Measurements from ENCODE around the gene UBE2I. TPM values are rescaled to one million over a fixed set of nuclear protein-coding genes. Genes with fewer than 3 reads are reported as not detected.

UBE2I gene
- total and polyA plus RNA-seq, 4 donors: 19.4 to 23.9 (median 22.5) TPM

DNA sequence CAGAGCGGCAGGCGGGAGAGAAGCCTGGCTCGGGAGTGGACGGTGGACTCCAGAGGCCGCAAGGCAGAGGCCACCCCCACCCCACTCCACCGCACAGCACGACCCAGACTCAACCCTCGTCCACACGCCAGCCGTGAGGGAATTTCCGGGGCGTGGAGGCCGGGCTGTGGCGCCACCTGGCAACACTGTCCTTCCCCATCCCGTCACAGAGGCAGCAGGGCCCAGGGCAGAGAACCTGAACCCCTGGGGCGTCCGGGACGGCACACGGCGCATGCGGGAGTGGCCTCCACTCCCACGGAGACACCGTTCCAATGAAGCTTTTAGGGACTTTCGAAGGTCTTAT lies 65.8 kb downstream of the UBE2I start:
- Histone ChIP-seq H3K4me3 (ENCODE audit: low read depth in 1 of 3, low read length in 3 of 3) (no peak overlapping the region), H3K36me3 (ENCODE audit: control insufficient read depth in 4 of 4, insufficient read depth in 3 of 4, low read depth in 1 of 4, low read length in 3 of 4) (peaks cover 0 to 20% (median 2%) of the 10 kb centered on the region in 4 donors), H3K27ac (ENCODE audit: low read depth in 1 of 2, low read length in 2 of 2) (no peak overlapping the region), H3K9ac (ENCODE audit: low read depth in 1 of 2, low read length in 2 of 2) (no peak overlapping the region), H3K4me1 (ENCODE audit: control insufficient read depth in 4 of 4, insufficient read depth in 4 of 4, low read length in 3 of 4) (peaks cover 6 to 19% (median 14%) of the 10 kb centered on the region in 4 donors), H3K9me3 (ENCODE audit: control insufficient read depth in 4 of 4, low read length in 3 of 4) (no peaks in the 10 kb centered on the region), H3K27me3 (ENCODE audit: control insufficient read depth in 4 of 4, insufficient read depth in 4 of 4, low read length in 3 of 4) (no peaks in the 10 kb centered on the region)
- no peak for DNase-seq (ENCODE audit: low spot score)
- no peak for TF ChIP-seq REST (IDR thresholded peaks at IDR 0.05)
- TF ChIP-seq SP1 (IDR thresholded peaks at IDR 0.05): no peak
- TF ChIP-seq GABPA (IDR thresholded peaks at IDR 0.05 in 1 of 2, conservative IDR thresholded peaks at IDR 0.05 in 1 of 2): no peak
- no peak for TF ChIP-seq NR2F2 (IDR thresholded peaks at IDR 0.05)
- TF ChIP-seq, protein P1, sequence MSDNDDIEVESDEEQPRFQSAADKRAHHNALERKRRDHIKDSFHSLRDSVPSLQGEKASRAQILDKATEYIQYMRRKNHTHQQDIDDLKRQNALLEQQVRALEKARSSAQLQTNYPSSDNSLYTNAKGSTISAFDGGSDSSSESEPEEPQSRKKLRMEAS (IDR thresholded peaks at IDR 0.05): no peak
- 95% methylated on average over 24 of the region's 24 CpGs for WGBS

DNA sequence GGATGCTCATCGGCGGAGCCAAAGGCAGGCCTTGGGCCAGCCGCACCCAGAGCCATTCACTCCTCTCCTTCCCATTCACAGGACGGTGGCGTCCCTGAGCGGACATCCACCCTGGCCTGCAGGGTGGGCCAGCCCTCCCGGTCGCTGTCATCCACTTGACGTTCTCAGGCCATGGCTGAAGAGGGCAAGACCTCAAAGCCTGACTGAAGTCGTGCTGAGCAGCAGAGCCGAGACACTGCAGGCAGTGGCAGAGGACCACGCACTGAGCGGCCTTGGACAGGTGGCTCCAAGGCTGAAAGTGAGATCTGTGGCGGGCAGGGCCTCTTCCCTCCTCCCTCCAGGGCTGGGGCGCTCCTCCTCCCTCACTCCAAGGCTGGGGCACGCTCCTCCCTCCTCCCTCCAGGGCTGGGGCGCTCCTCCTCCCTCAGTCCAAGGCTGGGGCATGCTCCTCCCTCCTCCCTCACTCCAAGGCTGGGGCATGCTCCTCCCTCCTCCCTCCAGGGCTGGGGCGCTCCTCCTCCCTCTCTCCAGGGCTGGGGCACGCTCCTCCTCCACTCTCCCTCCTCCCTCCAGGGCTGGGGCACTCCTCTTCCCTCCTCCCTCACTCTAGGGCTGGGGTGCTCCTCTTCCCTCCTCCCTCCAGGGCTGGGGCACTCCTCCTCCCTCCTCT lies 66.4 kb downstream of the UBE2I start:
- Histone ChIP-seq H3K27ac (ENCODE audit: low read depth in 1 of 2, low read length in 2 of 2) (no peak overlapping the region), H3K9ac (ENCODE audit: low read depth in 1 of 2, low read length in 2 of 2) (no peak overlapping the region), H3K4me1 (ENCODE audit: control insufficient read depth in 4 of 4, insufficient read depth in 4 of 4, low read length in 3 of 4) (peaks cover 6 to 19% (median 14%) of the 10 kb centered on the region in 4 donors), H3K36me3 (ENCODE audit: control insufficient read depth in 4 of 4, insufficient read depth in 3 of 4, low read depth in 1 of 4, low read length in 3 of 4) (peaks cover 0 to 20% (median 2%) of the 10 kb centered on the region in 4 donors), H3K9me3 (ENCODE audit: control insufficient read depth in 4 of 4, low read length in 3 of 4) (no peaks in the 10 kb centered on the region), H3K4me3 (ENCODE audit: low read depth in 1 of 3, low read length in 3 of 3) (no peak overlapping the region), H3K27me3 (ENCODE audit: control insufficient read depth in 4 of 4, insufficient read depth in 4 of 4, low read length in 3 of 4) (no peaks in the 10 kb centered on the region)
- TF ChIP-seq CTCF (IDR thresholded peaks at IDR 0.05; ENCODE audit: low read depth, low read length, missing input control) (no peak), JUND (IDR thresholded peaks at IDR 0.05) (no peak)
- TF ChIP-seq, protein P1 (IDR thresholded peaks at IDR 0.05): no peak
- WGBS: 95% methylated on average over 19 of the region's 19 CpGs
- DNase-seq (ENCODE audit: low spot score): no peak

Other genes starting within 250 kb of the UBE2I start
- gene SSTR5, start 236.9 kb upstream of the UBE2I start, total RNA-seq: not detected
- gene SSTR5, start 236.9 kb upstream of the UBE2I start, polyA plus RNA-seq: not detected
- gene C1QTNF8, start 213.4 kb upstream of the UBE2I start, total RNA-seq: not detected
- not detected for gene C1QTNF8, start 213.4 kb upstream of the UBE2I start, polyA plus RNA-seq
- gene CACNA1H, start 156.5 kb upstream of the UBE2I start, total RNA-seq: 1 to 10 TPM; 4.2 to 8.5 TPM
- gene CACNA1H, start 156.5 kb upstream of the UBE2I start, polyA plus RNA-seq: 1 to 10 TPM in 1 of 2 donors, under 1 TPM in 1; 0.21 to 7.9 TPM
- not detected for gene TPSG1, start 84.4 kb upstream of the UBE2I start, total RNA-seq
- gene TPSG1, start 84.4 kb upstream of the UBE2I start, polyA plus RNA-seq: under 1 TPM in 1 of 2 donors, not detected in 1; 0.55 TPM
- under 1 TPM; 0.09 to 0.67 TPM for gene TPSB2, start 79.5 kb upstream of the UBE2I start, total RNA-seq
- gene TPSB2, start 79.5 kb upstream of the UBE2I start, polyA plus RNA-seq: 10 to 100 TPM in 1 of 2 donors, under 1 TPM in 1; 0.24 to 12.7 TPM
- gene TPSAB1, start 68.9 kb upstream of the UBE2I start, total RNA-seq: 1 to 10 TPM in 1 of 2 donors, under 1 TPM in 1; 0.23 to 1.1 TPM
- gene TPSAB1, start 68.9 kb upstream of the UBE2I start, polyA plus RNA-seq: 10 to 100 TPM in 1 of 2 donors, 1 to 10 TPM in 1; 1.4 to 10.8 TPM
- gene TPSD1, start 53.6 kb upstream of the UBE2I start, total RNA-seq: under 1 TPM in 1 of 2 donors, not detected in 1; 0.28 TPM
- under 1 TPM in 1 of 2 donors, not detected in 1; 0.40 TPM for gene TPSD1, start 53.6 kb upstream of the UBE2I start, polyA plus RNA-seq
- 1 to 10 TPM; 2.3 to 2.8 TPM for gene BAIAP3, start 24.0 kb downstream of the UBE2I start, total RNA-seq
- 1 to 10 TPM; 1.6 to 3.8 TPM for gene BAIAP3, start 24.0 kb downstream of the UBE2I start, polyA plus RNA-seq
- gene TSR3, start 42.2 kb downstream of the UBE2I start, total RNA-seq: 10 to 100 TPM; 20.3 to 29.5 TPM
- 10 to 100 TPM; 28.3 to 29.9 TPM for gene TSR3, start 42.2 kb downstream of the UBE2I start, polyA plus RNA-seq
- 10 to 100 TPM; 24.4 to 31.4 TPM for gene GNPTG, start 42.3 kb downstream of the UBE2I start, total RNA-seq
- 10 to 100 TPM; 50.7 to 79.6 TPM for gene GNPTG, start 42.3 kb downstream of the UBE2I start, polyA plus RNA-seq
- 10 to 100 TPM in 1 of 2 donors, 1 to 10 TPM in 1; 7.1 to 14.7 TPM for gene UNKL, start 105.1 kb downstream of the UBE2I start, total RNA-seq
- gene UNKL, start 105.1 kb downstream of the UBE2I start, polyA plus RNA-seq: 1 to 10 TPM; 3.5 to 6.1 TPM
- gene UQCC4, start 111.1 kb downstream of the UBE2I start, total RNA-seq: 1 to 10 TPM; 6.9 to 8.9 TPM
- 10 to 100 TPM; 13.8 to 16.4 TPM for gene UQCC4, start 111.1 kb downstream of the UBE2I start, polyA plus RNA-seq
- gene PERCC1, start 121.4 kb downstream of the UBE2I start, total RNA-seq: 1 to 10 TPM in 1 of 2 donors, under 1 TPM in 1; 0.50 to 4.7 TPM
- gene PERCC1, start 121.4 kb downstream of the UBE2I start, polyA plus RNA-seq: not detected
- under 1 TPM in 1 of 2 donors, not detected in 1; 0.42 TPM for gene CCDC154, start 134.9 kb downstream of the UBE2I start, total RNA-seq
- gene CCDC154, start 134.9 kb downstream of the UBE2I start, polyA plus RNA-seq: under 1 TPM; 0.18 to 0.39 TPM
- 10 to 100 TPM; 26.1 to 34.4 TPM for gene CLCN7, start 165.4 kb downstream of the UBE2I start, total RNA-seq
- gene CLCN7, start 165.4 kb downstream of the UBE2I start, polyA plus RNA-seq: 10 to 100 TPM; 13.9 to 36.2 TPM
- gene PTX4, start 179.3 kb downstream of the UBE2I start, total RNA-seq: under 1 TPM; 0.08 to 0.61 TPM
- gene PTX4, start 179.3 kb downstream of the UBE2I start, polyA plus RNA-seq: not detected
- 10 to 100 TPM; 12.9 to 14.6 TPM for gene TELO2, start 183.7 kb downstream of the UBE2I start, total RNA-seq
- gene TELO2, start 183.7 kb downstream of the UBE2I start, polyA plus RNA-seq: 10 to 100 TPM; 17.8 to 19.3 TPM
- gene TMEM204, start 224.0 kb downstream of the UBE2I start, total RNA-seq: 10 to 100 TPM in 1 of 2 donors, 1 to 10 TPM in 1; 3.5 to 11.7 TPM
- gene TMEM204, start 224.0 kb downstream of the UBE2I start, polyA plus RNA-seq: 10 to 100 TPM in 1 of 2 donors, 1 to 10 TPM in 1; 9.8 to 14.4 TPM